GM12801 (cell line): Measurements from ENCODE around the gene CENPT.

Experiments
- CTCF ChIP-seq: IDR thresholded peaks from one replicate; pipeline ENCODE4 v1.5.1; 2011; ENCODE audit warnings: control low read depth; ENCODE audit not compliant: insufficient read length; ENCODE audit errors: extremely low read depth

CENPT gene

DNA sequence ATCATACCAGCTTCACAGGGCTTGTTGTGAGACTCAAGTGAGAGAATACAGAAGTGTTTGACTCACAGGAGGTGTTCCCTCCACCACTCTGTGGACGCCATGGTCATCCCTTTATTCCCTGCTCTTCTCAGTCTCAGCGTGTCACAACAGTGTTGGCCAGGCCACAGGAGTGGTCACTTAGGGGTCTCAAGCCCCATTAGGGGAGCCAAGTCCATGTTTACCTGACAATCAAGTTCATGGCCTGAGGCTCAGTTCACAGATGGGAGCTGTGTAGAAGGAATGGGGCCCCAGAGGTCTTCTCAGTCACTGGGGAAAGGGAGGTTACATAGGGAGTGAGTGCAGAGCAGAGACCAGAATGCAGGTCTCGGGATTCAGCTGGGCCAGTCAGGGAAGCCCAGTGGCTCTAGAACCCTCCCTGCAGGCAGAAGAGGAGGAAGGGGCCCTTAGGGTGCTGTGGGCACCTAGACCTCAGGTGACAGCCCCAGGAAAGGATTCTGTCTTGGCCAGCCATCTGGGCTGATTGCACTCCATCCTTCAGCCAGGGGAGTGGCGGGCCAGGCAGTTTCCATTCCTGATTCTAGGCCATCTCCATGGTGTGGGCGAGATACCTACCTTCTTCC lies 9.5 kb upstream of the CENPT start:
- TF ChIP-seq CTCF: no peak

- no peak for TF ChIP-seq CTCF
These were observed 8.3 kb upstream of the CENPT start for GRCh38 chr16:67855789-67856188.

DNA sequence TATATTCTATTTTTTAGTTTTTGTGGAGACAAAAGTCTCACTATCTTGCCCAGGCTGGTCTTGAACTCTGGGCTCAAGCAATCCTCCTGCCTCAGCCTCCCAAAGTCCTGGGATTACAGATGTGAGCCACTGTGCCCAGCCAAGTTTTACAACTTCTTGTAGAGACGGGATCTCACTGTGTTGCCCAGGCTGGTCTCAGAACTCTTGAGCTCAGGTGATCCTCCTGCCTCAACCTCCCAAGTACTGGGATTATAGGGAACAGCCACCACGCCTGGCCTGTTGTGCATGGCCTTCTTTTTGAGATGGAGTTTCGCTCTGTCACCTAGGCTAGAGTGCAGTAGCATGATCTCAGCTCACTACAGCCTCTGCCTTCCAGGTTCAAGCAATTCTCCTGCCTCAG lies 6.2 kb upstream of the CENPT start:
- no peak for TF ChIP-seq CTCF

- TF ChIP-seq CTCF: no peak
These were observed 625 bp upstream of the CENPT start for GRCh38 chr16:67848118-67848517.

DNA sequence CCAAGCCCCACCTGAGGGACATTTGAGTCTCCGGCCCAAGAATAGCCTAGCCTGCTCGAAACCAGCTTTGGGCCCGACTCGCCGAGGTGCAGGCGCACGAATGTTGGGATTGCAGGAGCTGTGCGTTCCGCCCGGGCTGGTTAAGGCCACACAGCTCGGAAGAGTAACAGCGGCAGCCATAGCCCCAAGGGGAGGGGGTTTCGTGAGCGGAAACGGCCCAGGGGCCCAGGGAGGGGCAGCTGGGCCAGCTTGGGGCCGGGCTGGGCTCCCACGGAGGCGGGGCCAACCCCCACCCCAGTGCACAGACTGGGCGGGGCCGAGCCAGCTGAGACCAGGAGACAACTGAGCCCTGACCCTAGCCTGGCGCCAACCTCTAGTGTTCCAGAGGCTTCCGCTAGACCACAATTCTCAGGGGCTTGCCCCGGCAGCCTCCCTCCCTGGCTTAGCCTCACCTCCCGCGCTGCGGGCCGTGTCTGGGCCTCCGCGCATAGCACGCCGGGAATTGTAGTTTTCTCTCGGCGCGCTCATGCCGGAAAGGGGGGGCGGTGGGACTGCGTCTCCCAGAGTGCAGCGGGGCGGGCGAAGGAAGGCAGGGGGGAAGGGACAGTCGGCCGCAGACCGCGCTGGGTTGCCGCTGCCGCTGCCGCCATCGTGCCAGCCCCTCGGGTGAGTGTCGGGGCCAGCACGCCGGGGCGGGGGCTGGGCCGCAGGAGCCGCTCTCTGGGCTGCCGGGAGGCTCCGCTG lies 1.0 kb downstream of the CENPT start, which contains the start of gene NUTF2:
NUTF2 (plus strand) TSS at position 614 of the 744 bp plus-strand sequence. CDS start 18,198 bp downstream, outside the sequence.
- no peak for TF ChIP-seq CTCF

DNA sequence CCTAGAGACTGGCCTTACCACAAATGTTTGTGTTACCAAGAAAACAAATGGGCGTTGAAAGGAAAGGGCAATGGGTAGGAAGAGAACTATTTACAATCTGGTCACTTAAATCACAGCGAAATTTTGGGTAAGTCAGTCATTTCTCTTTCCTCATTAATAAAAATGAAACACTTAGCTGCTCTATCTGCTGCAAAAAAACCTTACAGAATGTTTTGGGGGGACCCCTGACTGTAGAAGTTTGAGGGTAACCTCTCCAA lies 1.5 kb downstream of the CENPT start:
- TF ChIP-seq CTCF: no peak

- TF ChIP-seq CTCF: no peak
These were observed 2.0 kb downstream of the CENPT start for GRCh38 chr16:67845291-67846062.
